Measurements from ENCODE around the gene ABI3BP. TPM values are rescaled to one million over a fixed set of nuclear protein-coding genes. Genes with fewer than 3 reads are reported as not detected.

The ABI3BP gene
- total and polyA plus RNA-seq, 7 donors, result 1.6 to 23.9 (median 6.9) TPM

- no peaks in the 10 kb centered on the region for H3K36me3 ChIP-seq (ENCODE audit: insufficient read depth in 1 of 2, low read depth in 1 of 2)
These were observed 209.6 kb downstream of the ABI3BP start for GRCh38 chr3:100783619-100784018.

DNA sequence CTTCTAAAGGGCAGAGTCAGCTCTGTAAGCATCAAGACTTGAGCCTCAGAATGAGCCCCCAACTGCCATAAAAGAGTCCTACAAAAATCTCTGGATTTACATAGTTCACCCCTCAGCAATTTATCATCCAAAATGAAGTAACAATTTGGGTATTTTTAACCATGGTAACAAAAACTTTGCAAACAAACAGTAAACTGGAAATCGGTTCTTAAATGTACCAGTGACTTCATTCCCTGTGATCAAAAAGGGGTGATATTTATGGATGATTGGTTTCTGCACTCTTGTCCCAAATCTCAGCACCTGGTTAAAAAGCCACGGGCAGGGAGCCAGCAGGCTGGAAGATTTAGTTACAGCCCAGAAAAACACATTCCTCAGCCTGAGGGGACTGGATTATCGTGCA, 210.3 kb downstream of the ABI3BP start:
- 32 to 33% (median 32%) methylated on average over 3 of the region's 3 CpGs for WGBS, 3 donors
- Histone ChIP-seq H3K4me1 (no peaks in the 10 kb centered on the region), H3K27ac (no peak overlapping the region), H3K9me3 (no peaks in the 10 kb centered on the region), H3K36me3 (ENCODE audit: insufficient read depth in 1 of 2, low read depth in 1 of 2) (no peaks in the 10 kb centered on the region), H3K4me3 (no peak overlapping the region), H3K27me3 (ENCODE audit: insufficient read depth in 3 of 3, low read length in 2 of 3) (no peaks in the 10 kb centered on the region)
- TF ChIP-seq, protein P1, sequence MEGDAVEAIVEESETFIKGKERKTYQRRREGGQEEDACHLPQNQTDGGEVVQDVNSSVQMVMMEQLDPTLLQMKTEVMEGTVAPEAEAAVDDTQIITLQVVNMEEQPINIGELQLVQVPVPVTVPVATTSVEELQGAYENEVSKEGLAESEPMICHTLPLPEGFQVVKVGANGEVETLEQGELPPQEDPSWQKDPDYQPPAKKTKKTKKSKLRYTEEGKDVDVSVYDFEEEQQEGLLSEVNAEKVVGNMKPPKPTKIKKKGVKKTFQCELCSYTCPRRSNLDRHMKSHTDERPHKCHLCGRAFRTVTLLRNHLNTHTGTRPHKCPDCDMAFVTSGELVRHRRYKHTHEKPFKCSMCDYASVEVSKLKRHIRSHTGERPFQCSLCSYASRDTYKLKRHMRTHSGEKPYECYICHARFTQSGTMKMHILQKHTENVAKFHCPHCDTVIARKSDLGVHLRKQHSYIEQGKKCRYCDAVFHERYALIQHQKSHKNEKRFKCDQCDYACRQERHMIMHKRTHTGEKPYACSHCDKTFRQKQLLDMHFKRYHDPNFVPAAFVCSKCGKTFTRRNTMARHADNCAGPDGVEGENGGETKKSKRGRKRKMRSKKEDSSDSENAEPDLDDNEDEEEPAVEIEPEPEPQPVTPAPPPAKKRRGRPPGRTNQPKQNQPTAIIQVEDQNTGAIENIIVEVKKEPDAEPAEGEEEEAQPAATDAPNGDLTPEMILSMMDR (IDR thresholded peaks at IDR 0.05), result no peak
- DNase-seq (no peak), ATAC-seq (no peak)
- intact Hi-C loops (cut with DNase I), result no loop called here

More at GRCh38 chr3:100783619-100784018, 209.6 kb downstream of the ABI3BP start:
- DNase-seq, result no peak
- no peaks in the 10 kb centered on the region for H3K27me3 ChIP-seq (ENCODE audit: insufficient read depth in 3 of 3, low read length in 2 of 3)
- TF ChIP-seq, protein P1 (IDR thresholded peaks at IDR 0.05), result no peak
- H3K4me3 ChIP-seq, result no peak overlapping the region
- intact Hi-C loops (cut with DNase I), result no loop called here
- WGBS, 3 donors, result 81 to 84% (median 83%) methylated on average over 3 of the region's 3 CpGs
- no peaks in the 10 kb centered on the region for H3K4me1 ChIP-seq
- no peak for ATAC-seq
- H3K27ac ChIP-seq, result no peak overlapping the region
- no peaks in the 10 kb centered on the region for H3K9me3 ChIP-seq

DNA sequence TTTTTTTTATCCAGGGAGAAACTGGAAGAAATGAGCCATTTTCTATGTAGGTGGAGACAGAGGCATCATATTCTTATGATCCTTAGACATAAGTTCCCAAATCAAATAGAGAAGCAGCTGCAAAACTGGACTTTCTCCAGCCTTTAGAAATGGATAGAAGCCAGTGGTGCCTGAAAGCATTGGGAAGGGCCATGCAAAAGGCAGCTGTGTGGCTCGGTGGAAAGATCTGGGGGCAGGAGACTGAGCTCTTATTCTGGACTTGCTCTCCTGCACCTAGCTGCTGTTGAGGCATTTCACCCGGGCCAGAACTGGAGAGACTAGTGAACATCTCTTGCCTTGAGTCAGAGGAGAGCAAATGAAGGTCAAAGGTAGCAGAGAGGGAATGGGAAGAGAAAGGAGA, 210.9 kb downstream of the ABI3BP start:
- H3K9me3 ChIP-seq, result no peaks in the 10 kb centered on the region
- no peaks in the 10 kb centered on the region for H3K27me3 ChIP-seq (ENCODE audit: insufficient read depth in 3 of 3, low read length in 2 of 3)
- no peaks in the 10 kb centered on the region for H3K36me3 ChIP-seq (ENCODE audit: insufficient read depth in 1 of 2, low read depth in 1 of 2)
- H3K4me3 ChIP-seq, result no peak overlapping the region
- no peak for ATAC-seq
- TF ChIP-seq, protein P1 (IDR thresholded peaks at IDR 0.05), result no peak
- no peaks in the 10 kb centered on the region for H3K4me1 ChIP-seq
- no peak for DNase-seq
- no peak overlapping the region for H3K27ac ChIP-seq
- 20 to 26% (median 22%) methylated on average over 2 of the region's 2 CpGs for WGBS, 3 donors
- intact Hi-C loops (cut with DNase I), result no loop called here

GRCh38 chr3:100781301-100781700, 211.9 kb downstream of the ABI3BP start:
- H3K36me3 ChIP-seq (ENCODE audit: insufficient read depth in 1 of 2, low read depth in 1 of 2), result peaks cover 0 to 4% of the 10 kb centered on the region in 2 donors
- 85 to 91% (median 91%) methylated on average over 2 of the region's 2 CpGs for WGBS, 3 donors
- no peaks in the 10 kb centered on the region for H3K4me1 ChIP-seq
- no peak overlapping the region for H3K4me3 ChIP-seq
- ATAC-seq (no peak), DNase-seq (no peak)
- no peak overlapping the region for H3K27ac ChIP-seq
- TF ChIP-seq, protein P1 (IDR thresholded peaks at IDR 0.05), result no peak
- no peaks in the 10 kb centered on the region for H3K9me3 ChIP-seq
- no peaks in the 10 kb centered on the region for H3K27me3 ChIP-seq (ENCODE audit: insufficient read depth in 3 of 3, low read length in 2 of 3)
- intact Hi-C loops (cut with DNase I), result no loop called here

DNA sequence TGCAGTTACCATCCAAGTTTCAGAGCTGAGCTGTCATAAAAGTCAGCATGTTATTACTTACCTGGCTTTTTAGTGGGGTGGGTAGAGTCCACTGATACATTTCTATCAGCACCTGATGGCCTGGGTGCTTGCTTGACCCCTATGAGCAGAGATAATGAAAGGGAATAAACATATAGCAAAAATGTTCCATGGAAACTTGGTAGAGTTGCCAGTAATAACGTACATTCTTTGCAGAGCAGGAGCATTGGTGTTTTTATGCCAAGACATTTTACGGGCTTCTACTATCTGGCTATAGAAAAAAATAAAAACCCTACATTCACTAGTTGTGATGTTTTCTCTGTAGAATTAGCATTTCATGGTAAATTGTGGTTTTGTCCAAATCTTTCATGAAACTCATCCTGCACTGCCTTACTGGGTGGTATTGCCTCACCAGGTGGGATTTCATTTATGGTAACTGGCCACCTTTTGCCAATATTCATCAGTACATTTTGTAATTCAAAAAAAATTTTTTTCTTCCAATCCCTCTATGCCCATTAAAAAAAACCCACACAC, 213.1 kb downstream of the ABI3BP start:
- WGBS, 3 donors, result 66 to 78% (median 74%) methylated on average over 2 of the region's 2 CpGs
- H3K9me3 ChIP-seq, result no peaks in the 10 kb centered on the region
- DNase-seq (no peak), ATAC-seq (no peak)
- no peak overlapping the region for H3K4me3 ChIP-seq
- intact Hi-C loops (cut with DNase I), result no loop called here
- TF ChIP-seq, protein P1 (IDR thresholded peaks at IDR 0.05), result no peak
- H3K27me3 ChIP-seq (ENCODE audit: insufficient read depth in 3 of 3, low read length in 2 of 3), result no peaks in the 10 kb centered on the region
- H3K27ac ChIP-seq, result no peak overlapping the region
- H3K36me3 ChIP-seq (ENCODE audit: insufficient read depth in 1 of 2, low read depth in 1 of 2), result peaks cover 0 to 4% of the 10 kb centered on the region in 2 donors
- no peaks in the 10 kb centered on the region for H3K4me1 ChIP-seq

Data from psoas muscle (tissue), 8 donors.